ENCODE data around the gene CRY1. TPM values are rescaled to one million over a fixed set of nuclear protein-coding genes. Genes with fewer than 3 reads are reported as not detected.

CRY1 gene
- total and polyA plus RNA-seq, 9 of the 15 experiments (the other 6 are each of a cell fraction or from before 2014, with no cell fraction given) = 8.7 to 33.3 (median 25.2) TPM

- TF ChIP-seq RREB1 (CRISPR knock-in tag; IDR thresholded peaks at IDR 0.05) = no peak
- TF ChIP-seq MTA1 (IDR thresholded peaks at IDR 0.05; ENCODE audit: borderline replicate concordance) = no peak
- no peak for TF ChIP-seq USF1 (CRISPR knock-in tag; IDR thresholded peaks at IDR 0.05)
- TF ChIP-seq ZNF449 (CRISPR knock-in tag; IDR thresholded peaks at IDR 0.05) = no peak
- no peak for TF ChIP-seq HSF4 (CRISPR knock-in tag; IDR thresholded peaks at IDR 0.05; ENCODE audit: borderline replicate concordance)
- TF ChIP-seq SFPQ (IDR thresholded peaks at IDR 0.05; ENCODE audit: low read depth, low read length) = no peak
- no peak for TF ChIP-seq LEF1 (IDR thresholded peaks at IDR 0.05)
- TF ChIP-seq TFAP4 (CRISPR knock-in tag; IDR thresholded peaks at IDR 0.05; ENCODE audit: borderline replicate concordance) = peak; percentile 40; the same call in 1 of the 2 replicates
- TF ChIP-seq NUFIP1 (IDR thresholded peaks at IDR 0.05; ENCODE audit: partially characterized antibody) = no peak
- TF ChIP-seq SETDB1 (IDR thresholded peaks at IDR 0.05; ENCODE audit: low read length) = no peak
- no peak for TF ChIP-seq NEUROD1 (IDR thresholded peaks at IDR 0.05; ENCODE audit: borderline replicate concordance, low read depth, low read length, partially characterized antibody)
- no peak for TF ChIP-seq HMGXB4 (CRISPR knock-in tag; IDR thresholded peaks at IDR 0.05)
- TF ChIP-seq ZBTB1 (CRISPR knock-in tag; IDR thresholded peaks at IDR 0.05; ENCODE audit: borderline replicate concordance, low read depth) = no peak
- TF ChIP-seq NR2C2 (CRISPR knock-in tag; IDR thresholded peaks at IDR 0.05) = no peak
- TF ChIP-seq NR2C2 (tag; IDR thresholded peaks at IDR 0.05) = no peak
Observed at GRCh38 chr12:106985479-106985878, 107.9 kb downstream of the CRY1 start (continued).

Data from K562 (cell line).